Measurements from ENCODE around the gene PDXP. TPM values are rescaled to one million over a fixed set of nuclear protein-coding genes. Genes with fewer than 3 reads are reported as not detected.

PDXP gene
- total and polyA plus RNA-seq, 2 of the 4 experiments (the other 2 are of a cell fraction): 5.4 to 24.1 TPM

- POLR2A ChIA-PET (ENCODE audit: unreplicated experiment): no interaction called here
- H3K14ac ChIP-seq (replicated peaks; ENCODE audit: low read depth, low read length): 0 out of 2 replicates have a peak overlapping the region, but pooled peaks have one; percentile 45
- H3K4me3 ChIP-seq (ENCODE audit: insufficient read depth, low read depth, low read length): no peak overlapping the region
- no peak overlapping the region for H3K23ac ChIP-seq (ENCODE audit: low read depth, low read length)
- no peak overlapping the region; a peak in 1 of 4 replicates for H4K8ac ChIP-seq (ENCODE audit: low read depth in 2 of 2, low read length in 2 of 2)
- BruUV-seq (replicated peaks): no TSS peak
- H3K4me1 ChIP-seq (ENCODE audit: control insufficient read depth, insufficient read depth, low read length): peaks cover 48% of the 10 kb centered on the region
- no peak overlapping the region for H3K9ac ChIP-seq (ENCODE audit: low read depth, low read length)
- no peak overlapping the region for H2BK15ac ChIP-seq (ENCODE audit: low read depth, low read length)
- dilution Hi-C loops (cut with HindIII; ENCODE audit: low sequenced_read_pairs, unreplicated experiment) (no loop called here), intact Hi-C loops (cut with micrococcal nuclease) (no loop called here), in situ Hi-C loops (cut with MboI; ENCODE audit: low sequenced_read_pairs) (no loop called here)
- peak overlapping the region; percentile 36; the same call in 1 of the 2 replicates for H2BK120ac ChIP-seq (ENCODE audit: low read depth, low read length)
- H2BK5ac ChIP-seq (ENCODE audit: low read depth, low read length, poor library complexity, severe bottlenecking): no peak overlapping the region
- no peak overlapping the region; the same call in 1 of the 2 replicates for H3K4me2 ChIP-seq (ENCODE audit: low read depth, low read length)
- no peak; the same call in 1 of the 2 replicates for ATAC-seq (ENCODE audit: low read depth)
- no peak overlapping the region for H3K18ac ChIP-seq (ENCODE audit: low read depth, low read length)
- peak overlapping the region; percentile 89 for H2AK9ac ChIP-seq (replicated peaks; ENCODE audit: low read depth, low read length, poor library complexity)
- no peak overlapping the region for H3K56ac ChIP-seq (ENCODE audit: extremely low read depth, insufficient read depth, low read length)
- peak overlapping the region; percentile 13; the same call in 1 of the 2 replicates for H3K27ac ChIP-seq (ENCODE audit: insufficient read depth, low read length)
- H4K20me1 ChIP-seq (ENCODE audit: insufficient read depth, low read length): no peaks in the 10 kb centered on the region
- CTCF ChIA-PET: interaction anchor here (1.0 to 1.4 kb wide), 2 partner anchors 22 to 50 kb away, joined by 4 to 5 read pairs; partner anchors contain the start of genes NOL12 and PDXP
- no peak overlapping the region for H4K91ac ChIP-seq (ENCODE audit: insufficient read depth, low read depth, low read length)
- H2AK5ac ChIP-seq (ENCODE audit: low read depth, low read length): peak overlapping the region; percentile 79
- no peak overlapping the region for H4K5ac ChIP-seq (ENCODE audit: low read depth, low read length)
- H3K27me3 ChIP-seq (ENCODE audit: control insufficient read depth, insufficient read depth, low read length): no peaks in the 10 kb centered on the region
- H3K9me3 ChIP-seq (ENCODE audit: control insufficient read depth, insufficient read depth, low read length): no peaks in the 10 kb centered on the region
- DNase-seq: peak; percentile 75
- TF ChIP-seq SMC3 (IDR thresholded peaks at IDR 0.05; ENCODE audit: low read depth, low read length): no peak
- TF ChIP-seq RAD21 (IDR thresholded peaks at IDR 0.05; ENCODE audit: low read length): 0 out of 2 replicates have a peak, but pooled peaks have one; percentile 1
- no peak for TF ChIP-seq RFX5 (IDR thresholded peaks at IDR 0.05; ENCODE audit: low read depth, low read length)
- peak; percentile 43 for TF ChIP-seq CTCF (conservative IDR thresholded peaks at IDR 0.05; ENCODE audit: low read depth, low read length)
- peak overlapping the region; percentile 74 for H2AFZ ChIP-seq (replicated peaks; ENCODE audit: low read length, poor library complexity)
- WGBS, 2 experiments (ENCODE audit: extremely low coverage in 2 of 2, insufficient read length in 1 of 2): no CpG with 5 or more reads among the region's 6 CpGs
- peak overlapping the region; percentile 46 for H3K4ac ChIP-seq (ENCODE audit: low read depth, low read length)
- H3K9me1 ChIP-seq (ENCODE audit: insufficient read depth, low read length): peaks cover 19% of the 10 kb centered on the region
- H2BK20ac ChIP-seq (ENCODE audit: low read depth, low read length): peak overlapping the region; percentile 16; the same call in 1 of the 2 replicates
- H3K36me3 ChIP-seq (ENCODE audit: control insufficient read depth, insufficient read depth, low read length): peaks cover 12% of the 10 kb centered on the region; the same call in 1 of the 2 replicates
- H3K79me1 ChIP-seq (ENCODE audit: low read depth in 1 of 2, low read length in 2 of 2): peaks cover 0 to 68% of the 10 kb centered on the region in 2 experiments; a peak in 3 of 4 replicates
Measured at GRCh38 chr22:37636186-37636948, 22.2 kb upstream of the PDXP start.
